CD4-positive, alpha-beta T cell treated with Interleukin-4 for 1 hour (primary cell): ENCODE results near the gene RPL6.

Experiments
- DNase-seq, 2 donors: peaks; one replicate each; pipeline ENCODE4 v3.0.0-alpha.2; 2020 to 2022

Gene RPL6

GRCh38 chr12:112375105-112375504, 34.3 kb downstream of the RPL6 start:
- DNase-seq, result no peak

DNA sequence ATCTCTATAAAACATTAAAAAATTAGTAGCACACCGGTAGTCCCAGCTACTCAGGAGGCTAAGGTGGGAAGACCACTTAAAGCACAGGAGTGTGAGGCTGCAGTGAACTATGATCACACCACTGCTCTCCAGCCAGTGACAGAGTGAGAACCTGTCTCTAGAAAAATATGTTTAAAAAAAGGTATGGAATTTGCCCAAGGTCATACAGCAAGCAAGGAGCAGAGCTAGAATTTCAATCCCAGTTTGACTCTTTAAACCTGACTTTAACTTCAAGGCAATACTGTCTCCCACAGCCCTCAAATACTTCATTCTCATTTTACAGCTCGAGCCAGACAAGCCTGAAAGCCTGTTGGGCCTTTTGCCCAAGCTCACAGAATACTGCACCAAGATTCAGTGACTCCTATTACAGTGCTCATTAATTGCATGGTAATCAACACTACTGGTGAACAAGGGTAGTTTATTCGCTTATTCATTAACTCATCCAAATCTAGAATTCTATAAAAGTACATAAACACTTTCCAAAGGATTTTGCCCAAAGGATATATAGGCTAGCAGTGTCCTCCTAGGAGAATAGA, 35.2 kb downstream of the RPL6 start:
- DNase-seq, result no peak

- no peak for DNase-seq
Observed at GRCh38 chr12:112370868-112371510, 38.4 kb downstream of the RPL6 start.

- no peak for DNase-seq
Observed at GRCh38 chr12:112370199-112370598, 39.2 kb downstream of the RPL6 start.

GRCh38 chr12:112368856-112369255, 40.5 kb downstream of the RPL6 start:
- no peak for DNase-seq

DNA sequence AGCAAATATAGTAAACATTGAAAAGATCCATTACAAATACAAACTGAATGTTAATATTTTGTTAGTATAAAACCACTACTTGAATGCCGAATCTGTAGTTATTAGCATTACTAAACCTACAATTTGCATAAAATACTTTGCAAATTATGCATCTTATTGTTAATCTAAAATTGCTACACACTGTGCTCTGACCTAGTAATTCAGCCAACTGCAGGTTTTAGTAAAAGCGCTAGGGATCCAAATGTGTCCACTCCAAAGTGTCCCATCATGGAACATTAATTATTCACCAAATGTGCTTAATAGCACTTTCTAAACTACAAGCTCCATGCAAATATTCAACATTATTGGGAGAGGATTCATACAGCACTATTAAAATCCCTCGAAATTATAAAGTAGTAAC, 41.4 kb downstream of the RPL6 start:
- DNase-seq, result no peak

DNA sequence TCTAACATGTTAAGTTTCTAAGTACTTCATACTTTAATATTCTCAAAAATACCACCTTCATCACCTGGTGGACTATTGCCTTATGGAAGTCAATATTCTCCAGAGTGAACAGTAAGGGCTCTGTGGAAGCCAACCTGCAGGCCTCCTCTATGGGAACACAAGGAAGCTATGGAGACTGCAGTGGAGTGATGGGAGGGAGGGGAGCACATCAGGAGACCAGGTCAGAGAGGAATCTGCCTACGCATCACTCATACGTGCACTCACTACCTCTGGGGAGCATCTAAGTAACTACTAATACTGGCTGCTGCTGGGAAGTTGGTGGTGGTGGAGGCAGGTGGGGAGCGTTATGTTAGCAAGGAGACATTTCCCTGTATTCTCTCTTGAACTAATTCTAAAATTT, 47.1 kb downstream of the RPL6 start:
- no peak for DNase-seq

DNA sequence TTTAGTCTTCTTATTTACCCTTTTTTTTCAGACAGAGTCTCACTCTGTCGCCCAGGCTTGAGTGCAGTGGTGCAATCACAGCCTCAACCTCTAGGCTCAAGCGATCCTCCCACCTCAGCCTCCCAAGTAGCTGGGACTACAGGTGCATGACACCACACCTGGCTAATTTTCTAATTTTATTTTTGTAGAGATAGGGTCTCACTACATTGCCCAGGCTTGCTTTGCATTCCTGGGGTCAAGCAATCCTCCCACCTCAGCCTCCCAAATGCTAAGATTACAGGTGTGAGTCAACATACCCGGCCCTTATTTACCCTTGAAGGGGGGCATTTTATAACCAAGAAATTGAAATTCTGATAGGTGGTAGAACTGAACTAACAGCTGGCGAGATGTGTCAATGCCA, 48.1 kb downstream of the RPL6 start:
- DNase-seq, result no peak

- DNase-seq, result no peak
Observed at GRCh38 chr12:112359290-112359689, 50.1 kb downstream of the RPL6 start.

GRCh38 chr12:112357214-112357613, 52.2 kb downstream of the RPL6 start:
- no peak for DNase-seq
